GM19397 (cell line): ENCODE results near the gene ELAC2.
"Not testable (repeated sequence)": the region's sequence is repeated elsewhere in the genome, so short reads cannot be mapped to it uniquely, and the experiment has no call there.

Source experiments
- ATAC-seq: cut with Tn5 transposase; IDR thresholded peaks from one replicate; pipeline ENCODE4 v1.9.1; 2021; ENCODE audit warnings: mild to moderate bottlenecking, moderate library complexity; ENCODE audit not compliant: unreplicated experiment

The ELAC2 gene

GRCh38 chr17:12990041-12990808 lies 27.6 kb downstream of the ELAC2 start:
- ATAC-seq: no peak

- ATAC-seq: no peak
Observed at GRCh38 chr17:12987120-12987519, 30.7 kb downstream of the ELAC2 start.

- ATAC-seq: no peak
Observed at GRCh38 chr17:12985431-12986293, 32.2 kb downstream of the ELAC2 start.

- ATAC-seq: no peak
Observed at GRCh38 chr17:12983991-12984884, 33.6 kb downstream of the ELAC2 start.

- no peak for ATAC-seq
Observed at GRCh38 chr17:12982224-12982623, 35.6 kb downstream of the ELAC2 start.

GRCh38 chr17:12979826-12980500 lies 37.9 kb downstream of the ELAC2 start:
- no peak for ATAC-seq

GRCh38 chr17:12979246-12979645 lies 38.6 kb downstream of the ELAC2 start:
- ATAC-seq: no peak

- not testable (repeated sequence) for ATAC-seq
Observed at GRCh38 chr17:12978787-12979186, 39.0 kb downstream of the ELAC2 start.

GRCh38 chr17:12977008-12977751 lies 40.6 kb downstream of the ELAC2 start:
- no peak for ATAC-seq

GRCh38 chr17:12974005-12974531 lies 43.8 kb downstream of the ELAC2 start:
- no peak for ATAC-seq

- ATAC-seq: no peak
Observed at GRCh38 chr17:12973496-12974004, 44.3 kb downstream of the ELAC2 start.

GRCh38 chr17:12967962-12968361 lies 49.9 kb downstream of the ELAC2 start:
- no peak for ATAC-seq

- no peak for ATAC-seq
Observed at GRCh38 chr17:12966413-12966812, 51.4 kb downstream of the ELAC2 start.

GRCh38 chr17:12965988-12966387 lies 51.8 kb downstream of the ELAC2 start:
- ATAC-seq: no peak

- no peak for ATAC-seq
Observed at GRCh38 chr17:12964840-12965239, 53.0 kb downstream of the ELAC2 start.

GRCh38 chr17:12964162-12964561 lies 53.7 kb downstream of the ELAC2 start:
- no peak for ATAC-seq

- ATAC-seq: no peak
Observed at GRCh38 chr17:12963505-12963904, 54.3 kb downstream of the ELAC2 start.

- no peak for ATAC-seq
Observed at GRCh38 chr17:12961655-12962054, 56.2 kb downstream of the ELAC2 start.

- ATAC-seq: no peak
Observed at GRCh38 chr17:12959441-12959840, 58.4 kb downstream of the ELAC2 start.
